ENCODE measurements around the gene ABTB2.
"Not testable (repeated sequence)": the region's sequence is repeated elsewhere in the genome, so short reads cannot be mapped to it uniquely, and the experiment has no call there.

ABTB2 gene

DNA sequence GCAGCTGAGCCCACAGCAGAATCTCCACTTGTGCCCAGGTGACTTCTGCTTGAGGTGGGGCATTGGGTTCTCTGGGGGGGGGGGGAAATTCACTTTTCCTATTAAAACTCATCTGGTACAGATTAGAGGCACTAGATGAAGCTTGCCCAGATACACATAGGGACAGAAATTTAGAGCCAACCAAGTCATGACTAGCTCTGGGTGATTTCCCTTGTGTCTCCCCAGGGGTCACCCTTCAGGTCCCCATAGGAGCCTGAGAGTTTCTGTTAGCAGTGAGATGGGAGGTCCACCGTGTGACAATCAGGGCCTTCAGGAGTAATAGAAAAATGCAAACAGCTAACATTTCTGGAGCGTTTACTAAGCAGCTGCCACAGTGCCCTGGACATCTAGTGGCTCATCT lies 175.4 kb downstream of the ABTB2 start:
- DNase-seq, result no peak

- no peak for DNase-seq
Observed at GRCh38 chr11:34181856-34182405, 175.9 kb downstream of the ABTB2 start.

- DNase-seq, result no peak
Observed at GRCh38 chr11:34181251-34181650, 176.6 kb downstream of the ABTB2 start.

- not testable (repeated sequence) for DNase-seq
Observed at GRCh38 chr11:34180814-34181165, 177.0 kb downstream of the ABTB2 start.

GRCh38 chr11:34180040-34180813 lies 177.6 kb downstream of the ABTB2 start:
- DNase-seq, result no peak

DNA sequence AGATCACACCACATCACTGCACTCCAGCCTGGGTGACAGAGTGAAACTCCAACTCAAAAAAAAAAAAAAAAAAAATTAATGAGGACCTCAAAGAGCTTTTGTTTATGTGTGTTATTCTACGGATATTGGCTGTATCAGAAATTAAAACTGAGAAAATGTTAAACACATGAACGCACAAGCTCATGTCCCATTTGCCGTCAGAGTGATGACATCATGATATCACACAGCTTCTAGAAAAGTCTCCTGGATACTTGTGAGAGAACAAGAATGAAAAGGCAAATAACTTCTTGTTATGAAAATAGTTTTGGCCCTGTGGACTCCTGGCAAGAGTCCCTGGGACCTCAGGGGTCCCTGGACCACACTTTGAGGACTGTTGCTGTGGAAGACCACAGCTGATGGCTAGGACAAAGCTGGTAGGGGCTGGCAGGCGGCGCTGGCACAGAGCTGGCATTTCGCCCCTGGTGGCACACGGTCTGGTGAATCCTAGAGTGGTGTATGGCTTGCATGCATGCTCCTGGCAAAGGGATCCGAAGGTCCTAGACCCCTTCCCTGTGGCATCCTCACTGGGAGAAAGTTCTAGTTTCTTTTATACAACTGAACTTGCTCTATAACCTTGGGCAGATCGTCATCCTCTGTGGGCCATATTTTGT lies 178.7 kb downstream of the ABTB2 start:
- DNase-seq, result no peak

GRCh38 chr11:34178209-34178821 lies 179.5 kb downstream of the ABTB2 start:
- DNase-seq, result no peak

DNA sequence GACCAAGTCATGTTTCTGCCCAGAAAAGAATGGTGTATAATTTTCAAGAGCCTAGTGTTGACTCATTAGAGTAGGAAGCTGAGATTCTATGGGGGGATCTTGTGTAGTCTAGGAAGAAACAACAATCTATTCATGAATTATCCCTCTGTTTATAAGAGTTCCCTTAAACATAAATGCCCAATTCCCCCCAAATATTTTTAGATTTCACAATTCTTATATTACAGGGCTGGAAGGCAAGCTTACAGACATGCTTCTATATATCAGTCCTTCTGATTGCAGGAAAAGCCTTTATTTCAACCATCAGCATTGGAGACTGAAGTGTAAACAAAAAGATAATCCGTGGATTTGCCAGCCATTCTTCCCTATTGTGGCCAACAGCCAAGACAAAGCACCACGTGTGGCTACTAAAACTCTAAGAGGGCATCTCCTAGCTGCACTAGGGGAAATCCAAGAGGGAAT lies 181.0 kb downstream of the ABTB2 start:
- DNase-seq, result no peak

DNA sequence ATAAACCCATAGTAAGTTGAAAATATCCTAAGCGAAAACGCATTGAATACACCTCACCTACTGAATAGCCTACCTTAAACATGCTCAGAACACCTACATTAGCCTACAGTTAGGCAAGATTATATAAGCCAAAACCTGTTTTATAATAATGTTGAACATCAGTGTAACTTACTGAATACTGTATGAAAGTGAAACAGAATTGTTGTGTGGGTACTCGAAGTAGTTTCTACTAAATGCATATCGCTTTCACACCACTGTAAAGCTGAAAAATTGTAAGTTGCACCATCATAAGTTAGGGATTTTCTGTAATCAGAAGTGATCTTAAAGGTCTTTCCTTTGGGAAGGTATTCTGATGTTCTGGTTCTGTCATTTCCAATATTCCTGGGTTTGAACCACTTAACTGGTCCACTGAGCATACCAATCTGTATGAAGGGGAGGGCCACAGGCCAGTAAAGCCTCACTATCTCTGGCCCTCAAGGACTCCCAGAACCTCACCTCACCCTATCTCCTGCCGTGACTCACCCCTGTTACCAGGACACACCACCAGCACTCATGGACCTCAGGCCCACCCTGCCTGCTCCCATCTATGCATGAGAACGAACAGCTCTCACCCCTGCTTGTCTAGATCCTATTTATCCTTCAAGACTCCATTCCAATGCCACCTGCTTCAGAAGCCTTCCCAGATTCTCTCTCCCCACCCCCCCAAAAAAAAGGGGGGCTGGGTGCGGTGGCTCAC lies 182.4 kb downstream of the ABTB2 start:
- DNase-seq, result no peak

DNA sequence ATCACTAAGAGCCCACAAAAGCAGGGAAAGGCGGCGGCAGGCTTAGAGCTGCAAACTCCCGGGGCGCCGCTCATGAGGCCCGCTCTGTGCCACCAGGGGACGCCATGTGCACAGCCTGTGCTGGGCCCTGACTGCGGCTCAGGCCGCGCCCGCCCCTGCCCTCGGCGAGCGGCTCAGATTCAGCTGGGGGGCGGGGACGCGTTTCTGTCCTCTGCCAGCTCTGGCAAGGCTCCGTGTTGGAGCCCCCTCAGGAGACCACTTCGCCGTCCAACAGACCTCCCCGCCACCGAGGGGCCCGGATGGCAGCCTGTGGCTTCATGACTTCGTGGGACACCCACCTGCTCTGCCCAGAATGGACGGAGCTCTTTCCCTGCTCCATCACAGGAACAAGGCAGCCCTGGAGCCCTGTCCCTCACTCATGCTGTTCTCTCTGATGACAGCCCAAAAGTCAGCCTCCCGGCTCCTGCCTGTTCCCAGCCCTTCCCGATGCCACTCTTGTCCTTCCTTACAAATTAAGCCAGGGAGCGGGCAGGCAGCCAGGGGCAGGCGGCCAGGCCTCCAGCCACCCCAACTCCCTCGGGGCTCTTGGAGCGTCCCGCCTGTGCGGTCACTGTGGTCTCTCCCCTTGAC lies 183.3 kb downstream of the ABTB2 start:
- DNase-seq, result peak; percentile 90

DNA sequence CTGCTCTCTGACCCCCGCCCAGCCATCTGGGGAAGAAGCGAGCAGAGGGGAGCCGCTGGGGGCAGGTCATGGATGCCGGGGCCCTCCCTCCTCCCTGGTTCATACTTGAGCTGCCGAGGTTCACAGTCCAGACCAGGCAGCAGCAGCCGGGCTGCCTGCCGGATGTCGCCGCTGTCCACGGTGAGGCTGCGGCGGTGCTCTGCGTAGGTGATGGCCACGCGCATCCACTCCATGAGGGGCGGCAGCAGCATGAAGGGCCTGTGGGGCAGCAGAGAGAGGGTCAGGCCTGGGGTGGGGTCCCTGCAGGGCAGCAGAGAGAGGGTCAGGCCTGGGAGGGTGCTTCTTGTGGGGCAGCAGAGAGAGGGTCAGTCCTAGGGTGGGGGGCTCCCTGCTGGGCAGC lies 184.8 kb downstream of the ABTB2 start:
- no peak for DNase-seq

- DNase-seq, result no peak
Observed at GRCh38 chr11:34169686-34170085, 188.1 kb downstream of the ABTB2 start.

DNA sequence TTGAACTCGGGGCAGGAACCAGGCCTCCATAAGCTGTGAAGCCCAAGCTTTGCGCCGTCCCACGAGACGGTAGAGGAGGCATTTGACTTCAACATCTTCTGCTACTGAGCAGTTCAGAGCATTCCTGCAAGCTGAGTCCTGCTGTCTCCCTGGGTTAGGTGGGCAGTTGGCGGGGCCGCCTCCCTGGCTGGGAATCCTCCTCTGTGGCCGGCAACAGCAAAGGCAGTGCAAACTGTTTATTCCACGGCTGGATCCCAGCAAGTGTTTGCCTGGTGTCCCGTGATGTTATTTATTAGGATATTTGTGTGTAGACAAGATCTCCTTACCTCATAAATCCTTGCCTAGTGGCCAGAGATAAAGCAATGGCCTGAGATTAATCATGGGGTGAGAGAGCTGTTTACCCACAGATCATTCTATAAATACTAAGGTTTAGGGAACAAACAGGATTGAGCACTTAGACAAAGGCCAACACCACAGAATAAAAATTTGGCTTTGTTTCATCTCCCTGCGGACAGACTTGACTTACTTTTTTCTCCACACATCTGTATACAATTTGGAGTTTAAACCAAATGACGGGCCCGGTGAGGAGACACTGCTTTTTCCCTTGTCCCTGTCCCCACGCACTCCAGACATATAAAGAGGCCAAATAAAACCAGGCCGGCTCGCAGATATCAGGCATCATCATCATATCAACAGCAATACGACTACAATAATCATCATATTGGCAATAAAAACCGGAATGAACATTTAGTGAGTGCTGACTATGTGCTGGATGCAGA lies 189.0 kb downstream of the ABTB2 start:
- DNase-seq, result no peak

DNA sequence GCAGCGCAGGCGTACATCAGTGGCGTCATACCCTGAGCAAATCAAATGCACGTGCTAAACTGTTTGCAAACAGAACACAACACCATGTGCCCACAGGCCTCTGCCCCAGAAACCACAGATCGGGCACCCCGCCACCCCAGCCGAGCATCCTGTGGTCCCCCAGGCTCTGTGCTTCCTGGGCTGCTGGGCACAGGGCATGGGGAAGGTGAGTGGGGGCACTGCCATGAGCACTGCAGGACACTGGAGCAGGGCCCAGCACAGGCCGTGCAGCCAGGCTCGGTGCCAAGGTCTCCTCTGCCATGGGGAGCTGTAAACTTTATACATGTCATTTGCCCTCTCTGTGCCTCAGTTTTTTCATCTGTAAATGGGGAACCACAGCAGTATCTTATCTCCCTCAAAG lies 189.8 kb downstream of the ABTB2 start:
- DNase-seq, result no peak

DNA sequence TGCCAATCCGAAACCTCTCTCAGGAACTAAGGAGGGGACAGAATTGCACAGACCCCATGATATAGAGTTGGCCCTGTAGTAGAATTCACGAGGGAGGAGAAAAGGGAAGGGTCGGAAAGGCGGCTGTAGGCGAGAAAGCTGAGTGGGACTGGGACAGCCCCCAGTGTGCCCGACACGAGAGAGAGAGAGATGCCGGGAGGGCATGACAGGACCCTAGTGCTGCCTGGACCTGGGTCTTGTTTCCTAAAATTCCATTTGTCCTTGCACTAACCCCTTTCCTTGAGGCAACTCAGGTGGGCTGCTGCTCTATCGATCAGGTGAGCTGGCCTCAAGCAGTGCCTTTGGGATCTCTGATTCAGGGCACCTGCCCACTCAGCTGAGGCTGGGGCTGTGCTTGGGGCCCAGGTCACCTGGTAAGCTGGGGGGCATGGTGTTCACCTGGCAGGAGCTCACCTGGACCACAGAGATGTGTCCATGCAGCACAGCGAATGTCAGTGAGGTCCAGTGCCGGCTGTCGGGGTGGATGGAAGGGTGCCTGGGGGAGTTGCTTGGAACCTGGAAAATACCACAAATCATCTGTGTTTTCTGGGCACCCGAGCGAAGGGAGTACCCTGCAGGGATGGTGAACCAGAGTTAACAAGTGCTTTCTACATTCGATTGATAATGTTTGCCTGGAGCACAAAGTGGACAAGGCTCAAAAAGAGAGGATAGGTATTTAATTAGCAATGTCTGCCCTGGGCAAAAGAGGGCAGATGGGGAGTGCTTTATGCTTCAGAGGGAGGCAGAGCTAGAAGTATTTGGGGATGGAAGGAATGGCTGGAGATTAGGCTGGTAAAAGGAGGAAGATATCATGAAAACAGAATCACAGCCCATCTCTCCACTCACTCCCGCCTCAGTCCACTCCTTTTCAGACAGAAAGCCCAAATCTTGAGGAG lies 190.7 kb downstream of the ABTB2 start:
- no peak for DNase-seq

GRCh38 chr11:34165786-34166555 lies 191.8 kb downstream of the ABTB2 start:
- peak; percentile 32 for DNase-seq

- no peak for DNase-seq
Observed at GRCh38 chr11:34165121-34165520, 192.7 kb downstream of the ABTB2 start.

- no peak for DNase-seq
Observed at GRCh38 chr11:34162856-34163255, 195.0 kb downstream of the ABTB2 start.

DNA sequence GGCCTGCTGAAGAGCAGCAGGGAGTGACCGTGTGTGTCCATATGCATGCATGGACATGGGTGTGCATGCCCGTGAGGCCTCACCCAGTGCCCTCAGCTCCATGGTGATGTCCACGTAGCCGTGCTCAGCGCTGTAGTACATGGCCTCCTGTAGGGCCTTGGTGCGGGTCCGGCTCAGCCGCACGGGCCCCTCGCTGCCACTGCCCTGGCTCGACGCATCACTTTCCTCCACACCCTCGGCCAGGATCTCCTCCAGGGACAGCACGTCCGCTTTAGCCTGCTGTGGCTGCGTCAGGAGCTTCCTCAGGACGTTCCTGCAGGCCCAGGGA lies 195.4 kb downstream of the ABTB2 start:
- DNase-seq, result no peak
